A549 (cell line): ENCODE data around the gene TF.

Experiments used
- CHD2 ChIP-seq: fragments of 150-350 bp; IDR thresholded peaks from 2 replicates; pipeline ENCODE4 v1.6.1; 2014; ENCODE audit warnings: low read length; ENCODE audit not compliant: partially characterized antibody
- CTCF ChIP-seq: fragments of >200 bp; sonication (Bioruptor Twin); formaldehyde crosslinking; IDR thresholded peaks from 3 replicates; pipeline ENCODE4 v1.5.1; 2016
- HOXB13 ChIP-seq: fragments of 250-450 bp; sonication (Bioruptor Pico); IDR thresholded peaks from 2 replicates; pipeline ENCODE4 v1.5.0; 2020; ENCODE audit warnings: low read depth, mild to moderate bottlenecking, moderate library complexity
- MYC ChIP-seq: IDR thresholded peaks from 2 replicates; pipeline ENCODE4 v1.6.1; 2012; ENCODE audit warnings: mild to moderate bottlenecking, inconsistent platforms, low read length, improper control_type of control experiment, borderline replicate concordance
- POLR2A ChIP-seq: IDR thresholded peaks from 2 replicates; pipeline ENCODE4 v1.6.1; 2012; ENCODE audit warnings: mild to moderate bottlenecking, low read length
- SMC3 ChIP-seq: fragments of >200 bp; sonication (Bioruptor Twin); formaldehyde crosslinking; IDR thresholded peaks from 3 replicates; pipeline ENCODE4 v1.6.1; 2018; ENCODE audit warnings: inconsistent platforms

- TF ChIP-seq SMC3 (no peak), MYC (no peak), CTCF (no peak), HOXB13 (CRISPR knock-in tag) (no peak), CHD2 (no peak), POLR2A (no peak)
These were observed 29.1 kb downstream of the TF start for GRCh38 chr3:133775309-133775708.
